AG20443 (cell line): ENCODE data around the gene BIRC7.

Source experiments
- DNase-seq: peaks from one replicate; pipeline ENCODE4 v3.0.0; 2012; ENCODE audit warnings: low spot score, mixed read lengths

The BIRC7 gene

GRCh38 chr20:63281742-63282665 is 46.3 kb downstream of the BIRC7 start:
- DNase-seq, result no peak

GRCh38 chr20:63282946-63283345 is 47.2 kb downstream of the BIRC7 start:
- no peak for DNase-seq

- no peak for DNase-seq
Observed at GRCh38 chr20:63283397-63284082, 47.8 kb downstream of the BIRC7 start.

GRCh38 chr20:63284083-63284440 is 48.4 kb downstream of the BIRC7 start:
- DNase-seq, result no peak

- no peak for DNase-seq
Observed at GRCh38 chr20:63284544-63284949, 48.8 kb downstream of the BIRC7 start.

- DNase-seq, result no peak
Observed at GRCh38 chr20:63284981-63285524, 49.3 kb downstream of the BIRC7 start.

- no peak for DNase-seq
Observed at GRCh38 chr20:63285636-63286615, 50.2 kb downstream of the BIRC7 start.

- no peak for DNase-seq
Observed at GRCh38 chr20:63286781-63287696, 51.3 kb downstream of the BIRC7 start.

- DNase-seq, result no peak
Observed at GRCh38 chr20:63287697-63288580, 52.2 kb downstream of the BIRC7 start.

- no peak for DNase-seq
Observed at GRCh38 chr20:63288581-63289251, 53.0 kb downstream of the BIRC7 start.

GRCh38 chr20:63289311-63290135 is 53.8 kb downstream of the BIRC7 start:
- DNase-seq, result no peak
